HepG2 (cell line): ENCODE data around the gene ATG4D. TPM values are rescaled to one million over a fixed set of nuclear protein-coding genes. Genes with fewer than 3 reads are reported as not detected.

Experiments
- ATAC-seq: fragments of 200-7000 bp; cut with Tn5 transposase; 3 replicates; pipeline ENCODE4 v1.9.1; 2020; ENCODE audit warnings: mild to moderate bottlenecking, moderate library complexity
- BruUV-seq: library from RNA; stranded (reverse); fragments of 400-500 nt; replicated peaks from 2 replicates; lab custom pipeline; 2021; lab: Mats Ljungman, UMichigan
- CTCF ChIA-PET: fragments of 300-600 bp; formaldehyde crosslinking; extraction: SDS; loops from one replicate; lab custom pipeline; 2021; ENCODE audit warnings: low total read pairs, inconsistent platforms, low intra/inter-chr PET ratio; lab: Yijun Ruan, JAX
- POLR2A ChIA-PET: fragments of 350-600 bp; sonication (Branson Sonifier 250); formaldehyde crosslinking; loops from one replicate; lab custom pipeline; 2020; ENCODE audit warnings: antibody characterized with exemption, inconsistent platforms; lab: Yijun Ruan, JAX
- DNase-seq: peaks from one replicate; pipeline ENCODE4 v3.0.0-alpha.2; 2015; ENCODE audit warnings: low spot score
- FAIRE-seq: peaks from 3 replicates; lab custom pipeline; 2011; peaks lifted over from hg19 to GRCh38; lab: Jason Lieb, UNC
- H2AFZ ChIP-seq: one replicate; pipeline ENCODE4 v1.6.1; 2011; ENCODE audit warnings: low read length, inconsistent platforms
- H3K27ac ChIP-seq: fragments of 300-600 bp; 3 replicates; pipeline ENCODE4 v1.8.0; 2011; ENCODE audit warnings: mixed run types, mild to moderate bottlenecking, mixed read lengths, low read length, inconsistent platforms; ENCODE audit not compliant: insufficient read depth; ENCODE audit errors: extremely low read length
- H3K27me3 ChIP-seq, 2 experiments: fragments of 200-600 bp in 1 of 2; 2 replicates in 1 of 2; 3 replicates in 1 of 2; pipeline versions ENCODE4 v1.6.0 to v1.8.0; 2011; ENCODE audit warnings: low read length in 2 of 2, mild to moderate bottlenecking in 2 of 2, moderate library complexity in 2 of 2, inconsistent platforms in 1 of 2; ENCODE audit not compliant: insufficient read depth in 2 of 2, control insufficient read depth in 1 of 2
- H3K36me3 ChIP-seq, 2 experiments: fragments of 200-600 bp in 1 of 2; replicated peaks in 1 of 2; 2 replicates in 1 of 2; 3 replicates in 1 of 2; pipeline versions ENCODE4 v1.5.1 to v1.8.0; 2011; ENCODE audit warnings: low read length in 2 of 2, inconsistent platforms in 1 of 2; ENCODE audit not compliant: insufficient read depth in 2 of 2, control insufficient read depth in 1 of 2
- H3K4me1 ChIP-seq: 2 replicates; pipeline ENCODE4 v1.5.1; 2012; ENCODE audit warnings: low read length, inconsistent platforms; ENCODE audit not compliant: insufficient read depth
- H3K4me2 ChIP-seq: 2 replicates; pipeline ENCODE4 v1.6.0; 2011; ENCODE audit warnings: low read depth, low read length, inconsistent platforms
- H3K4me3 ChIP-seq, 3 experiments: fragments of 200-600 bp in 1 of 3; sonication (generic), shearing (Covaris generic) in 1 of 3; replicated peaks in 1 of 3; 2 replicates each; pipeline ENCODE4 v1.5.1; 2011 to 2016; ENCODE audit warnings: low read length in 3 of 3, inconsistent platforms in 2 of 3, low read depth in 2 of 3, mild to moderate bottlenecking in 2 of 3, control low read depth in 1 of 3, mixed read lengths in 1 of 3; ENCODE audit not compliant: insufficient read depth in 1 of 3
- H3K79me2 ChIP-seq: one replicate; pipeline ENCODE4 v1.6.1; 2011; ENCODE audit warnings: low read length, inconsistent platforms; ENCODE audit not compliant: insufficient read depth
- H3K9ac ChIP-seq: 2 replicates; pipeline ENCODE4 v1.6.0; 2011; ENCODE audit warnings: mild to moderate bottlenecking, low read depth, low read length, inconsistent platforms; ENCODE audit not compliant: insufficient read depth
- H3K9me3 ChIP-seq: 2 replicates; pipeline ENCODE4 v1.5.1; 2012; ENCODE audit warnings: mild to moderate bottlenecking, low read length
- H4K20me1 ChIP-seq: 2 replicates; pipeline ENCODE4 v1.6.0; 2011; ENCODE audit warnings: inconsistent platforms, mild to moderate bottlenecking, low read length, moderate library complexity; ENCODE audit not compliant: insufficient read depth
- BCL6 ChIP-seq: IDR thresholded peaks from 2 replicates; pipeline ENCODE4 v1.6.1; 2016; ENCODE audit warnings: missing genetic modification reagents, missing compliant biosample characterization
- EZH2 ChIP-seq: conservative IDR thresholded peaks from 2 replicates; pipeline ENCODE4 v1.6.1; 2012; ENCODE audit warnings: mild to moderate bottlenecking, low read depth, low read length, moderate library complexity
- FOSL2 ChIP-seq: sonication (generic); formaldehyde crosslinking; IDR thresholded peaks from 2 replicates; pipeline ENCODE4 v1.4.0; 2020; ENCODE audit warnings: missing genetic modification reagents
- HNF4A ChIP-seq: sonication (generic); formaldehyde crosslinking; IDR thresholded peaks from 2 replicates; pipeline ENCODE4 v1.4.0; 2020; ENCODE audit warnings: missing genetic modification reagents
- IRX3 ChIP-seq: sonication (generic); formaldehyde crosslinking; IDR thresholded peaks from 2 replicates; pipeline ENCODE4 v1.8.1; 2023; ENCODE audit warnings: mild to moderate bottlenecking, low read depth, missing genetic modification reagents, borderline replicate concordance
- KDM3A ChIP-seq: IDR thresholded peaks from 2 replicates; pipeline ENCODE4 v1.6.1; 2018; ENCODE audit warnings: low read depth, missing compliant biosample characterization
- KLF12 ChIP-seq: sonication (generic); formaldehyde crosslinking; IDR thresholded peaks from 2 replicates; pipeline ENCODE4 v1.4.0; 2020; ENCODE audit warnings: missing genetic modification reagents, borderline replicate concordance
- KLF16 ChIP-seq, 2 experiments: sonication (generic) in 1 of 2; formaldehyde crosslinking in 1 of 2; IDR thresholded peaks; 2 replicates each; pipeline versions ENCODE4 v1.6.1 to v1.8.0; 2016 to 2023; ENCODE audit warnings: missing genetic modification reagents in 2 of 2, missing compliant biosample characterization in 1 of 2
- KMT2A ChIP-seq: sonication (generic); formaldehyde crosslinking; IDR thresholded peaks from 2 replicates; pipeline ENCODE4 v1.4.0; 2020; ENCODE audit warnings: missing genetic modification reagents
- MEF2D ChIP-seq: sonication (generic); formaldehyde crosslinking; IDR thresholded peaks from 2 replicates; pipeline ENCODE4 v1.5.1; 2020; ENCODE audit warnings: mild to moderate bottlenecking, missing genetic modification reagents
- MYC ChIP-seq: sonication (generic); formaldehyde crosslinking; IDR thresholded peaks from 2 replicates; pipeline ENCODE4 v1.9.0; 2021; ENCODE audit warnings: missing genetic modification reagents, borderline replicate concordance
- NFYC ChIP-seq: IDR thresholded peaks from 2 replicates; pipeline ENCODE4 v1.6.1; 2016; ENCODE audit warnings: missing genetic modification reagents, missing compliant biosample characterization
- RBM22 ChIP-seq: fragments of 200-400 bp; formaldehyde crosslinking; optimal IDR thresholded peaks from 2 replicates; pipeline ENCODE3; 2017; ENCODE audit warnings: mild to moderate bottlenecking, low read length, moderate library complexity
- ZEB1 ChIP-seq: IDR thresholded peaks from 2 replicates; pipeline ENCODE4 v1.6.1; 2012; ENCODE audit warnings: mild to moderate bottlenecking, low read depth, inconsistent platforms; ENCODE audit not compliant: insufficient replicate concordance
- ZMYM4 ChIP-seq: sonication (generic); formaldehyde crosslinking; IDR thresholded peaks from 2 replicates; pipeline ENCODE4 v1.8.1; 2023; ENCODE audit warnings: mild to moderate bottlenecking, missing genetic modification reagents
- ZNF224 ChIP-seq: sonication (generic); formaldehyde crosslinking; IDR thresholded peaks from 2 replicates; pipeline ENCODE4 v1.5.0; 2020; ENCODE audit warnings: mild to moderate bottlenecking, missing genetic modification reagents
- ZNF468 ChIP-seq: sonication (generic); formaldehyde crosslinking; IDR thresholded peaks from 2 replicates; pipeline ENCODE4 v1.8.0; 2022; ENCODE audit warnings: mild to moderate bottlenecking, moderate library complexity, missing genetic modification reagents
- ZNF605 ChIP-seq: sonication (generic); formaldehyde crosslinking; IDR thresholded peaks from 2 replicates; pipeline ENCODE4 v1.8.0; 2022; ENCODE audit warnings: mild to moderate bottlenecking, missing genetic modification reagents
- ZNF776 ChIP-seq: sonication (generic); formaldehyde crosslinking; IDR thresholded peaks from 2 replicates; pipeline ENCODE4 v1.4.0; 2020; ENCODE audit warnings: mild to moderate bottlenecking, missing genetic modification reagents
- WGBS: methylation state at CpG from one replicate; pipeline ENCODE4 v1.1.6; 2017; ENCODE audit warnings: low lambda C conversion rate; 5-methylcytosine and 5-hydroxymethylcytosine counted together
- in situ Hi-C: cut with HindIII; loops from 2 replicates; pipeline ENCODE4 v1.10.0; 2017; ENCODE audit warnings: low pct_unique_long_range_greater_than_20kb; ENCODE audit not compliant: extremely low pct_ligation_motif_present
- intact Hi-C: fragments of 100-400 bp; cut with micrococcal nuclease; formaldehyde crosslinking; loops from one replicate; pipeline ENCODE4 v1.10.0; 2022; ENCODE audit not compliant: unreplicated experiment
- polyA plus RNA-seq, 8 experiments: library from polyadenylated mRNA; depleted of rRNA in 3 of 8; stranded (reverse) in 7 of 8; unstranded in 1 of 8; fragments of >200 nt; fragmentation: Illumina TruSeq in 4 of 8; extraction: Trizol in 4 of 8; gene quantifications; 2 replicates each; pipeline versions ENCODE4 v1.2.1 to v1.2.3, GENCODE V29; 2011 to 2016; ENCODE audit warnings: low read depth in 4 of 8, missing spikeins in 1 of 8, mixed read lengths in 1 of 8; ENCODE audit not compliant: insufficient read depth in 1 of 8
- total RNA-seq, 5 experiments: library from RNA; depleted of rRNA; stranded (reverse); fragments of >200 nt; fragmentation: Illumina TruSeq; extraction: Trizol; gene quantifications; 2 replicates each; pipeline ENCODE4 v1.2.3, GENCODE V29; 2016; ENCODE audit warnings: low read depth in 1 of 5
- TF ChIP-seq, protein P1 (sequence below): sonication (generic); formaldehyde crosslinking; IDR thresholded peaks from 2 replicates; pipeline ENCODE4 v1.8.0; 2022; ENCODE audit warnings: mild to moderate bottlenecking, missing genetic modification reagents, moderate library complexity
- TF ChIP-seq, protein P2 (sequence below): sonication (generic); formaldehyde crosslinking; IDR thresholded peaks from 2 replicates; pipeline ENCODE4 v1.4.0; 2020; ENCODE audit warnings: missing genetic modification reagents
- TF ChIP-seq, protein P3 (sequence below): sonication (generic); formaldehyde crosslinking; IDR thresholded peaks from 2 replicates; pipeline ENCODE4 v1.4.0; 2020; ENCODE audit warnings: missing genetic modification reagents
- TF ChIP-seq, protein P4 (sequence below): sonication (generic); formaldehyde crosslinking; IDR thresholded peaks from 2 replicates; pipeline ENCODE4 v1.4.0; 2020; ENCODE audit warnings: mild to moderate bottlenecking, missing genetic modification reagents

ATG4D gene
- total and polyA plus RNA-seq, 2 of the 13 experiments (the other 11 are each of a cell fraction or from before 2014, with no cell fraction given), result 17.8 to 19.0 TPM

DNA sequence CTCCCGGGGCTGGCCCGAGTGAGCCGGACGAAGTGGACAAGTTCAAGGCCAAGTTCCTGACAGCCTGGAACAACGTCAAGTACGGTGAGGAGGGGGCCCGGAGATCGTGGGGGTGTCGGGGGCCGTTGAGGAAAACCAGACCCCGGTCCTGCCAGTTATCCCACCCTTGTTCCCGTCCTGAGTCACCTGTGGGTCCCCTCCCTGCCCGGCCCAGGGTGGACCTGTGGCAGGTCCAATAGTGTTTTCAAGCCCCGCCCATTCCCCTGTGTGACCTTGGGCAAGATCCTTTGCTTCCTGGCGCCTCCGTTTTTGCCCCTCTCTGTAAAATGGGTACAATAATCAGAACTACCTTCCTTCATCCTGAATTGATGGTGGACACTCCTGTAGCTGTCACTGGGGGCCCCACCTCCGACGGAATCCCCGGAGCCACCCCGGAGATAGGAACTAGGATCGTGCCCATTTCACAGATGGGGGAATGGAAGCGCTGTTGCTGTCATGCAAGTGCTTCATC lies 593 bp downstream of the ATG4D start:
- peak; percentile 40 for ATAC-seq
- H3K4me1 ChIP-seq, result peaks cover 17% of the 10 kb centered on the region
- H3K79me2 ChIP-seq, result no peaks in the 10 kb centered on the region
- WGBS, result 35% methylated on average over 10 of the region's 22 CpGs
- DNase-seq, result no peak
- no peak overlapping the region for H2AFZ ChIP-seq
- intact Hi-C loops, result no loop called here
- FAIRE-seq, result no peak
- peaks cover 2 to 15% of the 10 kb centered on the region in 2 experiments; a peak in 3 of 5 replicates for H3K36me3 ChIP-seq
- H4K20me1 ChIP-seq, result no peaks in the 10 kb centered on the region
- in situ Hi-C loops, result no loop called here
- H3K27ac ChIP-seq, result peak overlapping the region; percentile 76
- peak overlapping the region; percentile 91 for H3K9ac ChIP-seq
- POLR2A ChIA-PET, result no interaction called here
- peak overlapping the region; percentile 78 to 98 (median 89) for H3K4me3 ChIP-seq
- no TSS peak for BruUV-seq
- CTCF ChIA-PET, result no interaction called here
- no peaks in the 10 kb centered on the region for H3K9me3 ChIP-seq
- H3K27me3 ChIP-seq, result 0 out of 5 replicates have a peak, but pooled peaks cover 0 to under 1% of the 10 kb centered on the region in 2 experiments
- peak overlapping the region; percentile 74 for H3K4me2 ChIP-seq
- TF ChIP-seq ZEB1 (no peak), BCL6 (CRISPR knock-in tag) (peak; percentile 5; the same call in 1 of the 2 replicates), KLF16 (CRISPR knock-in tag; IDR thresholded peaks at IDR 0.05) (no peak), RBM22 (no peak), EZH2 (no peak), ZNF776 (CRISPR knock-in tag) (no peak), KMT2A (CRISPR knock-in tag) (no peak), IRX3 (CRISPR knock-in tag) (no peak), MYC (CRISPR knock-in tag) (no peak), ZMYM4 (CRISPR knock-in tag) (no peak), NFYC (no peak), MEF2D (no peak), ZNF605 (0 out of 2 replicates have a peak, but pooled peaks have one; percentile 22), HNF4A (CRISPR knock-in tag) (peak; percentile 34; the same call in 1 of the 2 replicates), KLF12 (CRISPR knock-in tag) (0 out of 2 replicates have a peak, but pooled peaks have one; percentile 19), KDM3A (CRISPR knock-in tag) (no peak), FOSL2 (no peak), ZNF468 (no peak), ZNF224 (CRISPR knock-in tag) (no peak)
- TF ChIP-seq, protein P1, sequence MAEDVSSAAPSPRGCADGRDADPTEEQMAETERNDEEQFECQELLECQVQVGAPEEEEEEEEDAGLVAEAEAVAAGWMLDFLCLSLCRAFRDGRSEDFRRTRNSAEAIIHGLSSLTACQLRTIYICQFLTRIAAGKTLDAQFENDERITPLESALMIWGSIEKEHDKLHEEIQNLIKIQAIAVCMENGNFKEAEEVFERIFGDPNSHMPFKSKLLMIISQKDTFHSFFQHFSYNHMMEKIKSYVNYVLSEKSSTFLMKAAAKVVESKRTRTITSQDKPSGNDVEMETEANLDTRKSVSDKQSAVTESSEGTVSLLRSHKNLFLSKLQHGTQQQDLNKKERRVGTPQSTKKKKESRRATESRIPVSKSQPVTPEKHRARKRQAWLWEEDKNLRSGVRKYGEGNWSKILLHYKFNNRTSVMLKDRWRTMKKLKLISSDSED (CRISPR knock-in tag), result no peak
- TF ChIP-seq, protein P2, sequence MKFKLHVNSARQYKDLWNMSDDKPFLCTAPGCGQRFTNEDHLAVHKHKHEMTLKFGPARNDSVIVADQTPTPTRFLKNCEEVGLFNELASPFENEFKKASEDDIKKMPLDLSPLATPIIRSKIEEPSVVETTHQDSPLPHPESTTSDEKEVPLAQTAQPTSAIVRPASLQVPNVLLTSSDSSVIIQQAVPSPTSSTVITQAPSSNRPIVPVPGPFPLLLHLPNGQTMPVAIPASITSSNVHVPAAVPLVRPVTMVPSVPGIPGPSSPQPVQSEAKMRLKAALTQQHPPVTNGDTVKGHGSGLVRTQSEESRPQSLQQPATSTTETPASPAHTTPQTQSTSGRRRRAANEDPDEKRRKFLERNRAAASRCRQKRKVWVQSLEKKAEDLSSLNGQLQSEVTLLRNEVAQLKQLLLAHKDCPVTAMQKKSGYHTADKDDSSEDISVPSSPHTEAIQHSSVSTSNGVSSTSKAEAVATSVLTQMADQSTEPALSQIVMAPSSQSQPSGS, result no peak
- TF ChIP-seq, protein P3, sequence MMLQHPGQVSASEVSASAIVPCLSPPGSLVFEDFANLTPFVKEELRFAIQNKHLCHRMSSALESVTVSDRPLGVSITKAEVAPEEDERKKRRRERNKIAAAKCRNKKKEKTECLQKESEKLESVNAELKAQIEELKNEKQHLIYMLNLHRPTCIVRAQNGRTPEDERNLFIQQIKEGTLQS (CRISPR knock-in tag), result no peak
- TF ChIP-seq, protein P4, sequence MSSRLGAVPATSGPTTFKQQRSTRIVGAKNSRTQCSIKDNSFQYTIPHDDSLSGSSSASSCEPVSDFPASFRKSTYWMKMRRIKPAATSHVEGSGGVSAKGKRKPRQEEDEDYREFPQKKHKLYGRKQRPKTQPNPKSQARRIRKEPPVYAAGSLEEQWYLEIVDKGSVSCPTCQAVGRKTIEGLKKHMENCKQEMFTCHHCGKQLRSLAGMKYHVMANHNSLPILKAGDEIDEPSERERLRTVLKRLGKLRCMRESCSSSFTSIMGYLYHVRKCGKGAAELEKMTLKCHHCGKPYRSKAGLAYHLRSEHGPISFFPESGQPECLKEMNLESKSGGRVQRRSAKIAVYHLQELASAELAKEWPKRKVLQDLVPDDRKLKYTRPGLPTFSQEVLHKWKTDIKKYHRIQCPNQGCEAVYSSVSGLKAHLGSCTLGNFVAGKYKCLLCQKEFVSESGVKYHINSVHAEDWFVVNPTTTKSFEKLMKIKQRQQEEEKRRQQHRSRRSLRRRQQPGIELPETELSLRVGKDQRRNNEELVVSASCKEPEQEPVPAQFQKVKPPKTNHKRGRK (CRISPR knock-in tag), result no peak
